K562 (cell line): ENCODE results near the gene AOC1. TPM values are rescaled to one million over a fixed set of nuclear protein-coding genes. Genes with fewer than 3 reads are reported as not detected.

Source experiments
- EWSR1 ChIP-seq: fragments of 450-650 bp; IDR thresholded peaks from 2 replicates; pipeline ENCODE4 v1.6.1; 2018; ENCODE audit warnings: borderline replicate concordance, mild to moderate bottlenecking, low read depth, moderate library complexity; ENCODE audit not compliant: partially characterized antibody
- RBM39 ChIP-seq: fragments of 200-400 bp; formaldehyde crosslinking; optimal IDR thresholded peaks from 2 replicates; pipeline ENCODE3; 2018; ENCODE audit warnings: low read depth, low read length
- THRA ChIP-seq: fragments of 450-650 bp; IDR thresholded peaks from 2 replicates; pipeline ENCODE4 v1.6.1; 2017; ENCODE audit warnings: mild to moderate bottlenecking, moderate library complexity
- ZBTB26 ChIP-seq: fragments of 450-650 bp; formaldehyde crosslinking; IDR thresholded peaks from 2 replicates; pipeline ENCODE4 v1.4.0; 2022; ENCODE audit warnings: missing genetic modification characterization
- polyA plus RNA-seq, 8 experiments: library from polyadenylated mRNA; depleted of rRNA in 4 of 8; stranded (reverse) in 5 of 8; unstranded in 3 of 8; fragments of >200 nt; fragmentation: Nextera tagmentation in 2 of 8; fragmentation: Illumina TruSeq in 1 of 8; extraction: Ambion mirVana in 2 of 8; extraction: Trizol in 1 of 8; gene quantifications; 2 replicates each; pipeline versions ENCODE4 v1.2.1 to v1.2.3, GENCODE V29; 2011 to 2014; ENCODE audit warnings: inconsistent platforms in 1 of 8, missing spikeins in 1 of 8
- total RNA-seq, 7 experiments: library from RNA; depleted of rRNA in 6 of 7; stranded (reverse); fragments of >200 nt in 6 of 7; fragmentation: Illumina TruSeq in 2 of 7; extraction: Trizol in 2 of 7; gene quantifications; 2 replicates each; pipeline versions ENCODE4 v1.2.1 to v1.2.3, GENCODE V29; 2011 to 2021; ENCODE audit warnings: low replicate concordance in 1 of 7
- TF ChIP-seq, protein P1 (sequence below), 2 experiments: fragments of 450-650 bp; conservative IDR thresholded peaks; 2 replicates each; pipeline ENCODE4 v1.6.1; 2017; ENCODE audit warnings: mild to moderate bottlenecking in 2 of 2, moderate library complexity in 2 of 2

The AOC1 gene
- total and polyA plus RNA-seq, 9 of the 15 experiments (the other 6 are each of a cell fraction or from before 2014, with no cell fraction given) = not detected

- TF ChIP-seq, protein P1, sequence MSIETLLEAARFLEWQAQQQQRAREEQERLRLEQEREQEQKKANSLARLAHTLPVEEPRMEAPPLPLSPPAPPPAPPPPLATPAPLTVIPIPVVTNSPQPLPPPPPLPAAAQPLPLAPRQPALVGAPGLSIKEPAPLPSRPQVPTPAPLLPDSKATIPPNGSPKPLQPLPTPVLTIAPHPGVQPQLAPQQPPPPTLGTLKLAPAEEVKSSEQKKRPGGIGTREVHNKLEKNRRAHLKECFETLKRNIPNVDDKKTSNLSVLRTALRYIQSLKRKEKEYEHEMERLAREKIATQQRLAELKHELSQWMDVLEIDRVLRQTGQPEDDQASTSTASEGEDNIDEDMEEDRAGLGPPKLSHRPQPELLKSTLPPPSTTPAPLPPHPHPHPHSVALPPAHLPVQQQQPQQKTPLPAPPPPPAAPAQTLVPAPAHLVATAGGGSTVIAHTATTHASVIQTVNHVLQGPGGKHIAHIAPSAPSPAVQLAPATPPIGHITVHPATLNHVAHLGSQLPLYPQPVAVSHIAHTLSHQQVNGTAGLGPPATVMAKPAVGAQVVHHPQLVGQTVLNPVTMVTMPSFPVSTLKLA (conservative IDR thresholded peaks at IDR 0.05) = no peak
- TF ChIP-seq EWSR1 (no peak), THRA (no peak), RBM39 (no peak), ZBTB26 (CRISPR knock-in tag) (no peak)
These were observed 48.4 kb downstream of the AOC1 start (continued) for GRCh38 chr7:150900675-150901074.
